ENCODE data around the gene ST3GAL3.
"Not testable (repeated sequence)": the region's sequence is repeated elsewhere in the genome, so short reads cannot be mapped to it uniquely, and the experiment has no call there.

The ST3GAL3 gene

GRCh38 chr1:43760745-43761317, 53.5 kb downstream of the ST3GAL3 start:
- DNase-seq: no peak

GRCh38 chr1:43763497-43763973, 56.2 kb downstream of the ST3GAL3 start:
- DNase-seq: no peak

GRCh38 chr1:43764581-43764980, 57.2 kb downstream of the ST3GAL3 start:
- DNase-seq: no peak

- DNase-seq: no peak
Measured at GRCh38 chr1:43766086-43766784, 58.9 kb downstream of the ST3GAL3 start.

GRCh38 chr1:43766818-43767525, 59.6 kb downstream of the ST3GAL3 start:
- no peak for DNase-seq

- no peak for DNase-seq
Measured at GRCh38 chr1:43768168-43768567, 60.8 kb downstream of the ST3GAL3 start.

GRCh38 chr1:43769350-43769908, 62.1 kb downstream of the ST3GAL3 start:
- no peak for DNase-seq

GRCh38 chr1:43770111-43770510, 62.8 kb downstream of the ST3GAL3 start:
- no peak for DNase-seq

GRCh38 chr1:43772978-43773377, 65.6 kb downstream of the ST3GAL3 start:
- DNase-seq: no peak

- DNase-seq: no peak
Measured at GRCh38 chr1:43773821-43774220, 66.5 kb downstream of the ST3GAL3 start.

GRCh38 chr1:43774359-43774758, 67.0 kb downstream of the ST3GAL3 start:
- no peak for DNase-seq

- DNase-seq: no peak
Measured at GRCh38 chr1:43776043-43776761, 68.9 kb downstream of the ST3GAL3 start.

- not testable (repeated sequence) for DNase-seq
Measured at GRCh38 chr1:43777916-43778315, 70.6 kb downstream of the ST3GAL3 start.

- no peak for DNase-seq
Measured at GRCh38 chr1:43779266-43779665, 71.9 kb downstream of the ST3GAL3 start.

- DNase-seq: no peak
Measured at GRCh38 chr1:43779805-43780403, 72.6 kb downstream of the ST3GAL3 start.

GRCh38 chr1:43781574-43781973, 74.2 kb downstream of the ST3GAL3 start:
- DNase-seq: no peak

GRCh38 chr1:43783096-43783670, 75.8 kb downstream of the ST3GAL3 start:
- DNase-seq: no peak

GRCh38 chr1:43783671-43784205, 76.4 kb downstream of the ST3GAL3 start:
- no peak for DNase-seq

GRCh38 chr1:43786201-43786958, 79.0 kb downstream of the ST3GAL3 start:
- DNase-seq: no peak

- DNase-seq: no peak
Measured at GRCh38 chr1:43786960-43787359, 79.6 kb downstream of the ST3GAL3 start.

All from cortex of kidney (tissue), 1 donor.